Stimulated activated effector memory CD8-positive, alpha-beta T cell treated with anti-CD3 and anti-CD28 coated beads, Interleukin-12 subunit alpha, Interleukin-12 subunit beta, amount 100 ng/mL, for 72 hours (primary cell): Measurements from ENCODE around the gene PADI3.

ENCODE experiments used
- ATAC-seq: fragments of 150-1000 bp; cut with Tn5 transposase; 2 replicates; pipeline ENCODE4 v1.10.0; 2021
- DNase-seq, 2 donors: peaks; one replicate each; pipeline ENCODE4 v3.0.0; 2021 to 2022; ENCODE audit warnings: low spot score in 2 of 2
- H3K27ac Mint-ChIP-seq: one replicate; pipeline ENCODE4 v1.8.0; 2022; ENCODE audit warnings: mild to moderate bottlenecking, mixed read lengths
- H3K36me3 Mint-ChIP-seq: one replicate; pipeline ENCODE4 v1.8.0; 2022; ENCODE audit warnings: mild to moderate bottlenecking, mixed read lengths
- H3K4me1 Mint-ChIP-seq: one replicate; pipeline ENCODE4 v1.8.0; 2022; ENCODE audit warnings: mixed read lengths
- H3K4me3 Mint-ChIP-seq: one replicate; pipeline ENCODE4 v1.8.0; 2022; ENCODE audit warnings: mild to moderate bottlenecking, mixed read lengths
- H3K9me3 Mint-ChIP-seq: one replicate; pipeline ENCODE4 v1.8.0; 2022; ENCODE audit warnings: mixed read lengths

PADI3 gene

DNA sequence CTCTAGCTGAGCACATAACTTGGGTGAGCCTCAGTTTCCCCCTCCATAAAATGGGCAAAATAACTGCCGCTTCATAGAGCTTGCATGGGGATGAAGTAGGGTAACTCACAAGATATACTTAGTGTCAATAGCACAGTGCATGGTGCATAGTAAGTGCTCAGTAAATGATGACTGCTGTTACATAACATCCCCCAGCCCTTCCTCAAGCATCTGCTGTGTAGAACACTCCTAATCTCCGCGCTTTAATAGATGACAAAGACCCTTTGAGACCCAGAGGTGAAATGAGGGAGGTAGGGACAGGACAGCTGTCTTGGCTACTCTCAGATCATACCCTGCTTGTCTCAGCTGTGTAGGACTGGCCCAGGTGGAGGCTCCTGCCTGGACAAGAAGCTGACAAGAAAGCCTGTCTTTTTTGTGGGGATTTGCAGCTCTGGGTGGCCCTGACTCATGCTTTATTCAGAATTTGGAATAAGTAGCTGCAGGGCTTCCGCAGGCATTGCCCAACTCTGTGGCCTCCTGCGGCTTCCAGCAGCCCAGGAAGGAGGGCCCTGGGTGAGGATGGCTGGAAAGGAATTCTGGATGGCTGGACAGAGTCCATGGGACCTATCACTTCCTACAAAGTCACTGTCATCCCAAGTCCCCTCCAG is 38.4 kb downstream of the PADI3 start:
- Mint-ChIP-seq H3K9me3 (no peaks in the 10 kb centered on the region), H3K36me3 (no peaks in the 10 kb centered on the region), H3K4me1 (no peaks in the 10 kb centered on the region), H3K27ac (no peak overlapping the region), H3K4me3 (no peak overlapping the region)
- DNase-seq = no peak
- no peak for ATAC-seq

GRCh38 chr1:17289721-17290120 is 40.8 kb downstream of the PADI3 start:
- Mint-ChIP-seq H3K36me3 (peaks cover 4% of the 10 kb centered on the region), H3K4me1 (no peaks in the 10 kb centered on the region), H3K27ac (no peak overlapping the region), H3K9me3 (no peaks in the 10 kb centered on the region), H3K4me3 (no peak overlapping the region)
- DNase-seq = no peak
- no peak for ATAC-seq

GRCh38 chr1:17290553-17290952 is 41.7 kb downstream of the PADI3 start:
- peaks cover 5% of the 10 kb centered on the region for H3K36me3 Mint-ChIP-seq
- H3K4me3 Mint-ChIP-seq = no peak overlapping the region
- H3K9me3 Mint-ChIP-seq = no peaks in the 10 kb centered on the region
- no peak for DNase-seq
- no peak for ATAC-seq
- no peaks in the 10 kb centered on the region for H3K4me1 Mint-ChIP-seq
- no peak overlapping the region for H3K27ac Mint-ChIP-seq

- no peak overlapping the region for H3K27ac Mint-ChIP-seq
- no peak for ATAC-seq
- no peaks in the 10 kb centered on the region for H3K9me3 Mint-ChIP-seq
- H3K4me3 Mint-ChIP-seq = no peak overlapping the region
- no peaks in the 10 kb centered on the region for H3K4me1 Mint-ChIP-seq
- DNase-seq = no peak
- H3K36me3 Mint-ChIP-seq = peaks cover 5% of the 10 kb centered on the region
Observed at GRCh38 chr1:17292299-17293160, 43.6 kb downstream of the PADI3 start.

DNA sequence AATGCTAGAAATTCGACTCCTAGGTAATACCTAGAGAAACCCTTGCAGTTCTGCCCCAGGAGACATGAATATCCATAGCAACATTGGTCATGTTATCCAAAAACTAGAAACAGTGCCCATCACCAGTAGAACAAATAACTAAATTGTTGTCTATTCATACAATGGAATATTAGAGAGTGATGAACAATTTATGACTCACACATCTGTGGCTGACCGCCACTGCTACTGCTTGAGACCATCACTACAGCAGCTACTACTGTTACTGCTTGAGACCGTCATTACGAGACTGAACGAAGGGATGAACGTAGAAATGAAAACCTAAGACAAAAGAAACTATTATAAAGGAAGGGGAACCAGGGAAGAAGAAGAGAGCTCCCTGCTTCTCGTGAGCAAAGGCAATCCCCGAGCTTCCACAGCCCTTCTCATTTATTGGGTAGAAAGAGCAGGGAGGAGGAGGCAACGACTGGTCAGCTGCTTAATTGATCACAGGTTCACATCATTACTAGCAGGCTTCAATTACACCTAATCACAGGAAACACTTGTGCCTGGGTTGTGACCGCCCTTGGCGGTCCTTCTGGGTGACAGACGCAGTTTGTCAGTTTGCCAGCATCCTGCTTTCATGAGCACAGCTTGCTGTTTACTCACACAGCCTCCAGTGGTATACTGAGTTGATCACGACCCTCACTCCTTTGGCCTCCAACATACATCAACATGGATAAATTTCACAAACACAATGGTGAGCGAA is 45.0 kb downstream of the PADI3 start:
- H3K4me3 Mint-ChIP-seq = no peak overlapping the region
- H3K4me1 Mint-ChIP-seq = no peaks in the 10 kb centered on the region
- H3K9me3 Mint-ChIP-seq = no peaks in the 10 kb centered on the region
- no peak overlapping the region for H3K27ac Mint-ChIP-seq
- H3K36me3 Mint-ChIP-seq = peaks cover 5% of the 10 kb centered on the region
- DNase-seq (no peak), ATAC-seq (no peak)

DNA sequence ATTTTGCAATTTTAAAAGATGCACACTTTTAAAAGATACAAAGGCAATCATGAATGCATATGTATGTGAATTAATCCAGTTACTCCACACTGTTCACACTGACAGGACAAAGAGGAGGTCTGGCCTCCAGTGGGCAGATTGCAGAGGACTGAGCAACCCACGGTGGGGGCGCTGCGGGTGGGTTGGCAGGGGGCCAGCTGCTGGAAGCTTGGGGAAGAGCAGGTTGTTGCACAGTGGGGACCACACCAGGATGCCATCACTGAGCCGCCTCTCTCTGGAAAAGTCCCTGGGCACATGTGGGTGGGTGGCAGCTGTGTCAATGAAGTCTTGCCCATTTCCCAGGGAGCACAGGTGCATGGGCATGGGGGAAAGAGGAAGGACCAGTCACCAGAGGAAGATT is 46.4 kb downstream of the PADI3 start:
- Mint-ChIP-seq H3K36me3 (peaks cover 5% of the 10 kb centered on the region), H3K27ac (no peak overlapping the region), H3K9me3 (no peaks in the 10 kb centered on the region), H3K4me1 (no peaks in the 10 kb centered on the region), H3K4me3 (no peak overlapping the region)
- ATAC-seq (no peak), DNase-seq (no peak)

- Mint-ChIP-seq H3K4me1 (no peaks in the 10 kb centered on the region), H3K4me3 (no peak overlapping the region), H3K27ac (no peak overlapping the region), H3K9me3 (no peaks in the 10 kb centered on the region), H3K36me3 (peaks cover 5% of the 10 kb centered on the region)
- DNase-seq (no peak), ATAC-seq (no peak)
Observed at GRCh38 chr1:17296086-17296485, 47.2 kb downstream of the PADI3 start.

GRCh38 chr1:17297991-17298390 is 49.1 kb downstream of the PADI3 start:
- no peaks in the 10 kb centered on the region for H3K4me1 Mint-ChIP-seq
- H3K36me3 Mint-ChIP-seq = peaks cover 5% of the 10 kb centered on the region
- H3K4me3 Mint-ChIP-seq = no peak overlapping the region
- H3K9me3 Mint-ChIP-seq = peaks cover 11% of the 10 kb centered on the region
- DNase-seq (no peak), ATAC-seq (no peak)
- no peak overlapping the region for H3K27ac Mint-ChIP-seq

DNA sequence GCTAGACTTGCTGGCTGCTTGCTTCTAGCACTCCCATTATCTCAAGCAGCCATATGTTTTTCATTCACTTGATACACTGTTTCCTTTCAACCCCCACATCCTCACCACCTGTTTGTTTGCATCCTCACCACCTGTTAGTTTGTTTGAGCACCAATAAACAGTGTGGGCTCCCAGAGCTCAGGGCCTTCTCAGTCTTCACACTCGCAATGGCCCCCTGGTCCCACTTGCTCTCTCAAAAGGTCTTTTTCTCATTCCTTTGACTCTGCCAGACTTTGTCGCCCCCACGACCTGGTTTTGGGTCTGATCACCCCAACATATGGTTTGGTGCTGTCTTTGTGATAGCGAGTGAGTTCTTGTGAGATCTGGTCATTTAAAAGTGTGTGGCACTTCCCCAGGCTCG is 52.9 kb downstream of the PADI3 start:
- H3K9me3 Mint-ChIP-seq = peaks cover 11% of the 10 kb centered on the region
- H3K4me3 Mint-ChIP-seq = no peak overlapping the region
- no peaks in the 10 kb centered on the region for H3K4me1 Mint-ChIP-seq
- H3K27ac Mint-ChIP-seq = no peak overlapping the region
- no peaks in the 10 kb centered on the region for H3K36me3 Mint-ChIP-seq
- ATAC-seq (no peak), DNase-seq (no peak)

- no peak for DNase-seq
- Mint-ChIP-seq H3K36me3 (no peaks in the 10 kb centered on the region), H3K4me3 (no peak overlapping the region), H3K4me1 (no peaks in the 10 kb centered on the region), H3K9me3 (peaks cover 11% of the 10 kb centered on the region), H3K27ac (no peak overlapping the region)
- ATAC-seq = no peak
Observed at GRCh38 chr1:17304151-17304825, 55.4 kb downstream of the PADI3 start.

- no peaks in the 10 kb centered on the region for H3K4me1 Mint-ChIP-seq
- ATAC-seq (no peak), DNase-seq (no peak)
- no peaks in the 10 kb centered on the region for H3K36me3 Mint-ChIP-seq
- H3K27ac Mint-ChIP-seq = no peak overlapping the region
- H3K4me3 Mint-ChIP-seq = no peak overlapping the region
- peaks cover 11% of the 10 kb centered on the region for H3K9me3 Mint-ChIP-seq
Observed at GRCh38 chr1:17304826-17305175, 55.9 kb downstream of the PADI3 start.

- H3K9me3 Mint-ChIP-seq = peaks cover 11% of the 10 kb centered on the region
- no peak overlapping the region for H3K27ac Mint-ChIP-seq
- no peak for DNase-seq
- ATAC-seq = no peak
- no peak overlapping the region for H3K4me3 Mint-ChIP-seq
- no peaks in the 10 kb centered on the region for H3K4me1 Mint-ChIP-seq
- H3K36me3 Mint-ChIP-seq = no peaks in the 10 kb centered on the region
Observed at GRCh38 chr1:17305576-17306095, 56.7 kb downstream of the PADI3 start.

DNA sequence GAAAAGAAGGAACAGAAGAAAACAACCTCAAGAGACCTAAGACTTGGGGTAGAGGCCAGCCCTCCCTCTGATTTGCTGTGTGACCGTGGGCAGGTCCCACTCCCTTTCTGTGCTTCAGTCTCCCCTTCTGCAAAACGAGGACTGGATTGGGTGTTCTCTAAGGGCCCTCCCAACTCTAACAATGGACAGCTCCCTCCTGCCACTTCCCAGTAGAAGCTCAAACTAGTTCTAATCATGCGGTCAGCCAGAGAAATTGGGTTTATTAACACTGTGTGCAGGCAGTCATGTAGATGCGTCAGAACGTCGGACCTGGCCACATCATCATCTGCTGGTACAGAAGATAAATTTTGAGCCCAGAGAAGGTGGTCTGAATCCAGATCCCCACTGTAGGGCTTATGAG is 57.5 kb downstream of the PADI3 start:
- Mint-ChIP-seq H3K36me3 (no peaks in the 10 kb centered on the region), H3K27ac (no peak overlapping the region), H3K4me1 (no peaks in the 10 kb centered on the region), H3K9me3 (peaks cover 11% of the 10 kb centered on the region), H3K4me3 (no peak overlapping the region)
- no peak for ATAC-seq
- DNase-seq = no peak

DNA sequence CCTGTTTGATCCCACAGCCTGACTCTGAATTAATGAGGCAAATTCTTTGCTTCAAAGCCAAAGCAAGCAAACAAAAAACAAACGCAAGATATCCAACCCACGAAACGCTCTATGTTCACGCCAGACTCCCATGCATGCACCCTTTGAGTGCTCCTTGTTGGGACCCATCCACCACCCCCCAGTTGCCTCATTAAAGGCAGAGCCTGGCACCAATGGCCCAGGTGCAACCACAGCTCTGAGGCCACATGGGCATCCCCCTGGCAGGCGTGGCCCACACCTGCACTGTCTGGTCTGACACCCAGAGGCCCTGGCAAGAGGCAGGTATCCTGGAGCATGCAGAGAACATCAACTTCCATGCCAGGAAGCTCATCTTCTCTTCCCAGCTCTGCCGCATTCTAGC is 58.0 kb downstream of the PADI3 start:
- DNase-seq = no peak
- no peak for ATAC-seq
- Mint-ChIP-seq H3K4me1 (no peaks in the 10 kb centered on the region), H3K4me3 (no peak overlapping the region), H3K27ac (no peak overlapping the region), H3K36me3 (no peaks in the 10 kb centered on the region), H3K9me3 (peaks cover 8% of the 10 kb centered on the region)

DNA sequence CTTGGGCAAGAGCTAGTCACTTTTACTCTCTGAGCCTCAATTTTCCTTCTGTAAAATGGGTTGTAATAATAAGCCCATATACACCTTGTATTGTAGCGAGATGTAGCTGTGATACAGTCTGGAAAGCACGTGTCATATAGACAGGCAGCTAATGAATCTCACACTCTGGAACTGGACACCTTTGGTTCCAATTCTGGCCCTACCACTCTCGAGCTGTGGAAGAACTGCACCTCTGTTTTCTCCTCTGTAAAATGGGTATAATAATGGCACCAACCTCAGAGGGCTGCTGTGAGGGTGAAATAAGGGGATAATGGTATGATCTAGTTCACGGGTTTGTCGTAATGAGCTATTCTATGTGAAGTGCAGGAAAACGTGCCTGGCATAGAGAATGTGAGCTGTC is 58.4 kb downstream of the PADI3 start:
- H3K36me3 Mint-ChIP-seq = no peaks in the 10 kb centered on the region
- H3K9me3 Mint-ChIP-seq = peaks cover 4% of the 10 kb centered on the region
- ATAC-seq = no peak
- H3K4me3 Mint-ChIP-seq = no peak overlapping the region
- H3K27ac Mint-ChIP-seq = no peak overlapping the region
- no peak for DNase-seq
- no peaks in the 10 kb centered on the region for H3K4me1 Mint-ChIP-seq
